HEK293 (cell line): Measurements from ENCODE around the gene TRAPPC1.

Experiments
- CTCF ChIA-PET: fragments of 350-600 bp; formaldehyde crosslinking; extraction: SDS; loops from one replicate; lab custom pipeline; 2021; ENCODE audit warnings: antibody characterized with exemption; lab: Yijun Ruan, JAX
- POLR2A ChIA-PET: fragments of 300-600 bp; formaldehyde crosslinking; extraction: SDS; loops from one replicate; lab custom pipeline; 2020; ENCODE audit warnings: antibody characterized with exemption, inconsistent platforms; lab: Yijun Ruan, JAX
- H3K27ac ChIP-seq: fragments of 200-500 bp; sonication (Bioruptor generic); 2 replicates; pipeline ENCODE4 v1.5.1; 2014; ENCODE audit warnings: low read depth, low read length, control low read depth, inconsistent platforms; ENCODE audit errors: extremely low read depth
- H3K36me3 ChIP-seq, 2 experiments: fragments of 200-500 bp in 1 of 2; sonication (Bioruptor generic) in 1 of 2; 1 replicate in 1 of 2; 2 replicates in 1 of 2; pipeline ENCODE4 v1.5.1; 2014 to 2017; ENCODE audit warnings: inconsistent platforms in 2 of 2, low read length in 2 of 2; ENCODE audit not compliant: control insufficient read depth in 2 of 2, insufficient read depth in 1 of 2
- H3K4me1 ChIP-seq: fragments of 200-500 bp; sonication (Bioruptor generic); 2 replicates; pipeline ENCODE4 v1.5.1; 2014; ENCODE audit warnings: mild to moderate bottlenecking, low read length, inconsistent platforms; ENCODE audit not compliant: control insufficient read depth, insufficient read depth
- H3K4me3 ChIP-seq: 2 replicates; pipeline ENCODE4 v1.5.1; 2011; ENCODE audit warnings: low read depth, mild to moderate bottlenecking, control low read depth, low read length, moderate library complexity
- H3K9me3 ChIP-seq: fragments of 200-500 bp; sonication (Bioruptor generic); 2 replicates; pipeline ENCODE4 v1.5.1; 2014; ENCODE audit warnings: low read depth, low read length, inconsistent platforms; ENCODE audit not compliant: control insufficient read depth, insufficient read depth
- GLI2 ChIP-seq: fragments of 450-650 bp; formaldehyde crosslinking; IDR thresholded peaks from 2 replicates; pipeline ENCODE4; 2017; ENCODE audit warnings: missing biosample characterization, missing genetic modification characterization, low read depth, borderline replicate concordance
- PRDM4 ChIP-seq: fragments of 450-650 bp; formaldehyde crosslinking; IDR thresholded peaks from 2 replicates; pipeline ENCODE4 v1.5.1; 2017; ENCODE audit warnings: missing biosample characterization, missing genetic modification characterization
- PRDM6 ChIP-seq: fragments of 450-650 bp; formaldehyde crosslinking; IDR thresholded peaks from 2 replicates; pipeline ENCODE4 v1.5.1; 2017; ENCODE audit warnings: missing biosample characterization, missing genetic modification characterization
- SCRT2 ChIP-seq: fragments of 450-650 bp; formaldehyde crosslinking; IDR thresholded peaks from 2 replicates; pipeline ENCODE4 v1.5.1; 2016; ENCODE audit warnings: missing biosample characterization, missing genetic modification characterization
- ZNF2 ChIP-seq: fragments of 450-650 bp; formaldehyde crosslinking; IDR thresholded peaks from 2 replicates; pipeline ENCODE4 v1.5.1; 2016; ENCODE audit warnings: missing biosample characterization, missing genetic modification characterization
- ZNF350 ChIP-seq: fragments of 450-650 bp; formaldehyde crosslinking; IDR thresholded peaks from 2 replicates; pipeline ENCODE4 v1.5.0; 2017; ENCODE audit warnings: missing biosample characterization, mild to moderate bottlenecking, missing genetic modification characterization
- ZNF354C ChIP-seq: fragments of 450-650 bp; formaldehyde crosslinking; IDR thresholded peaks from 2 replicates; pipeline ENCODE4 v1.5.1; 2016; ENCODE audit warnings: missing biosample characterization, missing genetic modification characterization, low read depth, borderline replicate concordance
- ZNF529 ChIP-seq: fragments of 450-650 bp; formaldehyde crosslinking; IDR thresholded peaks from 2 replicates; pipeline ENCODE4 v1.5.1; 2017; ENCODE audit warnings: missing genetic modification characterization, missing biosample characterization; ENCODE audit not compliant: insufficient replicate concordance
- ZNF660 ChIP-seq: fragments of 450-650 bp; IDR thresholded peaks from 2 replicates; pipeline ENCODE4 v1.5.1; 2018; ENCODE audit warnings: missing biosample characterization, mild to moderate bottlenecking, missing genetic modification characterization
- TF ChIP-seq, protein P1 (sequence below): fragments of 450-650 bp; formaldehyde crosslinking; IDR thresholded peaks from 2 replicates; pipeline ENCODE4 v1.5.1; 2016; ENCODE audit warnings: missing biosample characterization, missing genetic modification characterization, borderline replicate concordance

Gene TRAPPC1

GRCh38 chr17:7961421-7961820 lies 29.7 kb upstream of the TRAPPC1 start:
- H3K4me1 ChIP-seq, result no peaks in the 10 kb centered on the region
- no peak for TF ChIP-seq ZNF354C
- TF ChIP-seq ZNF2, result no peak
- TF ChIP-seq ZNF660, result no peak
- no peak for TF ChIP-seq ZNF529 (tag by site-specific recombination)
- no peak for TF ChIP-seq GLI2 (tag by site-specific recombination)
- TF ChIP-seq, protein P1, sequence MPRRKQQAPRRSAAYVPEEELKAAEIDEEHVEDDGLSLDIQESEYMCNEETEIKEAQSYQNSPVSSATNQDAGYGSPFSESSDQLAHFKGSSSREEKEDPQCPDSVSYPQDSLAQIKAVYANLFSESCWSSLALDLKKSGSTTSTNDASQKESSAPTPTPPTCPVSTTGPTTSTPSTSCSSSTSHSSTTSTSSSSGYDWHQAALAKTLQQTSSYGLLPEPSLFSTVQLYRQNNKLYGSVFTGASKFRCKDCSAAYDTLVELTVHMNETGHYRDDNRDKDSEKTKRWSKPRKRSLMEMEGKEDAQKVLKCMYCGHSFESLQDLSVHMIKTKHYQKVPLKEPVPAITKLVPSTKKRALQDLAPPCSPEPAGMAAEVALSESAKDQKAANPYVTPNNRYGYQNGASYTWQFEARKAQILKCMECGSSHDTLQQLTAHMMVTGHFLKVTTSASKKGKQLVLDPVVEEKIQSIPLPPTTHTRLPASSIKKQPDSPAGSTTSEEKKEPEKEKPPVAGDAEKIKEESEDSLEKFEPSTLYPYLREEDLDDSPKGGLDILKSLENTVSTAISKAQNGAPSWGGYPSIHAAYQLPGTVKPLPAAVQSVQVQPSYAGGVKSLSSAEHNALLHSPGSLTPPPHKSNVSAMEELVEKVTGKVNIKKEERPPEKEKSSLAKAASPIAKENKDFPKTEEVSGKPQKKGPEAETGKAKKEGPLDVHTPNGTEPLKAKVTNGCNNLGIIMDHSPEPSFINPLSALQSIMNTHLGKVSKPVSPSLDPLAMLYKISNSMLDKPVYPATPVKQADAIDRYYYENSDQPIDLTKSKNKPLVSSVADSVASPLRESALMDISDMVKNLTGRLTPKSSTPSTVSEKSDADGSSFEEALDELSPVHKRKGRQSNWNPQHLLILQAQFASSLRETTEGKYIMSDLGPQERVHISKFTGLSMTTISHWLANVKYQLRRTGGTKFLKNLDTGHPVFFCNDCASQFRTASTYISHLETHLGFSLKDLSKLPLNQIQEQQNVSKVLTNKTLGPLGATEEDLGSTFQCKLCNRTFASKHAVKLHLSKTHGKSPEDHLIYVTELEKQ (tag by site-specific recombination), result no peak
- no peak for TF ChIP-seq PRDM4
- TF ChIP-seq SCRT2 (tag by site-specific recombination), result no peak
- ChIA-PET CTCF (interaction anchor here (0.6 to 2.9 kb wide), 6 partner anchors 11 to 96 kb away, joined by 3 to 20 read pairs (median 3); no protein-coding TSS in a partner anchor), POLR2A (no interaction called here)
- H3K9me3 ChIP-seq, result no peaks in the 10 kb centered on the region
- H3K27ac ChIP-seq, result no peak overlapping the region
- H3K4me3 ChIP-seq, result no peak overlapping the region
- no peaks in the 10 kb centered on the region for H3K36me3 ChIP-seq

DNA sequence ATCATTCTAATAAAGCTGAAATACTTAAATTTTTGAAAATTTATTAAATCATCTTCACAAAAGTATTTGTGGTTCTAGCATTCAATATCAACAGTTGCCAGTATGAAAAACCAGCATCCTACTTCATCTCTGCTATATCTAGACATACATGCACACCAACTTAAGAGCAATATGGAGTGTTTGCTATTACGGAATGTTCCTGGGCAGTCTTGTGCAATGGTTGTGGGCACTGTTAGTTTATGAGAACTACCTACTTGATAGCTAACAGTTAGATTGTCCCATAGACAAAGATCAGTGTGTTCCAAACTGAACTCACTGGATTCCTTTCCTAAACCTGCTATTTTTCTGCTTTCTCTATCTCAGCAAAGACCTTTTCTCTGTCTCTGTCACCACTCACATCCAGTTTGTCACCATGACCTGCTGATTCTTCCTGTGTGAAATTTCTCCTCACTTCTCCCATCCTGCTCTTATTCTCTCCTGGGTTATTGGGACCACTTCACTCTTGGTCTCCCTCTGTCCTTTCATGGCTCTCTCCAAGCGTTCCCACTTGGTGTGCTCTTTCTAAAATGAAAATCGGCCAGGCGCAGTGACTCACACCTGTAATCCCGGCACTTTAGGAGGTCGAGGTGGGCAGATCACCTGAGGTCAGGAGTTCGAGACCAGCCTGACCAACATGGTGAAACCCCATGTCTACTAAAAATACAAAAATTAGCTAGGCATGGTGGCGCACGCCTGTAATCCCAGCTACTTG lies 27.9 kb upstream of the TRAPPC1 start:
- CTCF ChIA-PET, result interaction anchor here (0.5 to 0.6 kb wide), 3 partner anchors 30 to 729 kb away, joined by 3 read pairs; no protein-coding TSS in a partner anchor

More for the DNA sequence above, 27.9 kb upstream of the TRAPPC1 start:
- H3K27ac ChIP-seq, result no peak overlapping the region
- H3K4me1 ChIP-seq, result no peaks in the 10 kb centered on the region
- no peaks in the 10 kb centered on the region for H3K9me3 ChIP-seq
- POLR2A ChIA-PET, result no interaction called here
- no peaks in the 10 kb centered on the region for H3K36me3 ChIP-seq
- TF ChIP-seq PRDM6 (tag by site-specific recombination) (no peak), ZNF350 (no peak)
- H3K4me3 ChIP-seq, result no peak overlapping the region
